NCI-H1417 (cell line): Measurements from ENCODE around the gene STARD3NL.
A peak's percentile ranks its signal among the peaks of the same experiment; 100 is the strongest.
"Not testable (repeated sequence)": the region's sequence is repeated elsewhere in the genome, so short reads cannot be mapped to it uniquely, and the experiment has no call there.

Experiments used
- DNase-seq, 3 experiments: peaks; one replicate each; lab custom pipeline; 2025; lab: John Stamatoyannopoulos, UW

Gene STARD3NL

DNA sequence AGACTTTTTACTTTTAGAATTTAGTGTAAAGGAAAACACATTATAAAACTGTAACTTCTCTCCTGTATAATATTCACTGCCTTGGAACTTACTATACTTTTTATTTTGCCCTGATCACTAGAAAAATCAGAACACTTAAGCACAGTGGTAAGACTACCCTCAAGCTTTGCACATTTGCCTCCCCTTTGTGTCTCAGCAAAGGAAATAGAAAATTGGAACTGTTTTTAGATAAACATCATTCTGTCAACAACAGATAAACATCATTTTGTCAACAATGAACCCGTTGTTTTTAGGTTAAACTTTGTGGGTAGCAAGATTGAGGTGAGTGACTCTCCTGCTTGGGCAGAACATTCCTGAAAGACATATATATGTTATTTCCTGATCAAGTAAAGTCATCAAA, 86.6 kb downstream of the STARD3NL start:
- DNase-seq, result not testable (repeated sequence)

DNA sequence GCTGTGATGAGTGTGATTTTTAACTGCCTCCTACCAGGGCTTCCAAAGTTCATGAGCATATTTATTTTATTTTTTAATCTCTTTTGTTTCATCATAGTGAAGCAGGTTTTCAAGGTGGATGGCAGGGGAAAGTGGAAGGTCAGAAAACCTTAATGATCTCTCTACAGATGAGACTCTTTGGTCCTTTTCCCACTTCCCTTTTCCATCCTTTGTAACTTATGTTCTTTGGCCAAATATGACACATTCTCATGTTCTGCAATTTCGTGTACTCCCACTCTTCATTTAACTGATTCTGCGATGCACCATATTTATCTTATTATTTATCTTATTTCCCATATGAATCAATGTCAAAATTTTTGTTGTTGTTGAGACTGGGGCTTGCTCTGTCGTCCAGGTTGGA, 87.9 kb downstream of the STARD3NL start:
- DNase-seq, result not testable (repeated sequence)

DNA sequence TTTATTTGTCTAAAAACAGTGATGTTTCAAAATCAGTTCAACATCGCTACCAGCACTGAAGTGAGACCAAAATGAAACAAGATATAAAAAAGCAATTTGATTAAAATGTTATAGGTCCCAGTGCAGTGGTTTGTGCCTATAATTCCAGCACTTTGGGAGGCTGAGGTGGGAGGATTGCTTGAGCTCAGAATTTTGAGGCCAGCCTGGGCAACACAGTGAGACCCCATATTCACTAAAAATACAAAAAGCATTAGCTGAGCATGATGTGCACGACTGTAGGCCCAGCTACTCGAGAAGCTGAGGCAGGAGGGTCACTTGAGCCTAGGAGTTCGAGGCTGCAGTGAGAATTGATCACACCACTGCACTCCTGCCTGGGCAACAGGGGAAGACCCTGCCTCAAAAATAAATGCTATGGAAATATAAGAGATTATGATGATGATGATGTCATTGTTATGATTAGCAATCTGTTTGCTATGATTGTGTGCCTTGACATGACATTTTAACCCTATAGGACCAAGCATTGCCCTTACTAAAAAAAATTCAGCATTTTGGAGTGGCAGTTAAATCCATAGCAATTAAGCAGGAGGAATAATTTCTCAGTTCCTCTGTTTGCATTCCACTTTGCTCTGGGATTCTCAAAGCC, 91.8 kb downstream of the STARD3NL start:
- not testable (repeated sequence) for DNase-seq

DNA sequence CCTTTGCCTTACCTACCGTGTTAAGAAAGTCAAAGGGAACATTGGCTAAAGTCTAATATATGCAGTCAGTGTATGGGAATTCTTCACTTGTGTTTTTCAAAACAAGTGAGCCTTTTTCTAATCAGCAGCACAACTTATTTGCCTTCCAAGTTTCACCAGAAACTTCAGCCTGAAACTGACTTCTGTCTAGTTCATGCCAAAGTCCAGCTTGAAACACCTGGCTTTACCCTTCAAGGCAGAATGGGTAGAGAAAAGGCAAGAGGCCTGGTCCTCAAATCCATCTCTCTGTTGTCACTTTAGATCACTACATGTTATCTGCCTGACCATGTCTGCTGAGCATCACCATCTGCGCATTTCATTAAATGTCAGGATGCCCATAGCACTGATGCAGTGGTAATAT, 92.4 kb downstream of the STARD3NL start:
- not testable (repeated sequence) for DNase-seq

DNA sequence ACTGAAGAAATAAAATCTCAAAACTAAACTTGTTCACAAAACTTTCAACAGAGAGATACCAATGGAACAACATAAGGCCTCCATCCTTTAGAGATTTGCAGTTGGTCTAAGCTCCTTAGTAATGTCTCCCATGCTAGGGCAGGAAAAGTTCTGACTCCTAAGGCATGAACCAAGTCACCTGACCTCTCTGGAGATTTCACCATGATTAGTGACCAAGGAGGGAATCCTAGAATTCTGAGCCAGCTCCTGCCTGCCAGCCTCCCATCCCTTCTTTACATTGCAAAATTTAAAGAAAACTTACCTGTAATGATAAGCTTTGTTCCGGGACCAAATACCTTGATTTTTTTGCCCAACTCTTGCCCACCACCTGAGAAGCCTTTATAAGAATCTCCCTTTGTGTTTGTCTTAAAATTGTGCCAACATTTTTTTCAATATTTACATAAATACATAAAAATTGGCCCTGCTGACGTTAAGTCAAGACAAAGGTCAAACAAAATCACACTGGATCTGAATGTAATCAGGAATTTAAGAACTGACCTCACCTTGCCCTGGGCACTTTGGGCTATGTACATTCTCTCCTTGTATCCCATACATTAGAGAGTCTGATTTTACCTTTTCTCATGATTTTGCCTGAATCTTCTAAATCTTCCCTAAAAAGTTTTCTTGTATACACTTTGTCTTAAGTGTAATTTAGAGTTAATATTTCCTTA, 95.4 kb downstream of the STARD3NL start, which contains the start of gene TARP:
Gene TARP, minus strand, starts transcription at position 351 of the 710 bp plus-strand sequence.
- DNase-seq, result no peak

DNA sequence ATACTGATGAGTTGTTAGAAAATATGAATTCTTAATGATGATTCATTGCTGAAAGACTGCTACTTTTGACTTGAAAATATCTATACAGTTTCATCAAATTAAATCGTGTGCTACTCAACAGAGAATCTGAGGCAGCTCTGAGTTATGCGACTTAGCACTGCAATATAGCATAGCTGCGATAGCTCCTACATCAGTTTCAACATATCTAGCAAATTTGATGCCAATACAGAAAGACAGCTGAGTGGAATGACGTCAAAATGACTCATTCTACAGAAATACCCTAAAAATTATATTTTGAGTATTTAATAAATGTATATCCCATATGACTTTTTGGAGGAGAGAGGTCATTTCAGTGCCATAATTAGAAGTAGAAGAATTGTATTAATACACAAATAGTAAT, 96.4 kb downstream of the STARD3NL start:
- no peak for DNase-seq

DNA sequence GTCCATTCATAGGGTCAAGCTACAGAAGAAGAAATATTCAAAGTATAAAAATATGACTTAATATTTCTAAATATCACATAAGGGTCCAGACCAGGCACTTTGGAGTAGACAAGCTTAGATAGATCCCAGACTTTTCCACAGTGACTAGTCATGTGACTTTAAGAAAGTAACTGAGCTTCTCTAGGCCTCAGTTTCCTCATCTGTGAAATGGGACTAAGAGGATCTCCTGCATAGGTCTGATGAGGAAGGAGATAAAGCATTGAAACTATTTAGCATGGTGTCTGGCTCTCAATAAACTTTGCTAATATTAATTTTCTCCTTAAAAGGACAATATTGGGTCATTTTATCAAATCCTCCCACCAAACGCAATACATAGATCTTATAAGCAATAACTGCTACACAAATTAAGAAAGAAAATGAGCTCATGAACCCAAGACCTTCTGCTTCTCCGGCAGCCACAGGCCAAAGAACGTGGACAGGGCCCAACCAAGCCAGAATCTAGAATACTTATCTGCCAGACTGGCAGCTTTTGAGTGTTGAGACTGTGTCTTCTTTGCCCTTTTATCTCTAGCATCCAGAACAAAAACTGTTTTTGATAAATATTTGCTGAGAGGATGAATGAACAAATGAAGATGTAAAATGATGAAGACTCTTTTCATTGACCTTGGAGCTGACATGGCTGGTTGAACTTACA, 97.0 kb downstream of the STARD3NL start:
- DNase-seq, result no peak

DNA sequence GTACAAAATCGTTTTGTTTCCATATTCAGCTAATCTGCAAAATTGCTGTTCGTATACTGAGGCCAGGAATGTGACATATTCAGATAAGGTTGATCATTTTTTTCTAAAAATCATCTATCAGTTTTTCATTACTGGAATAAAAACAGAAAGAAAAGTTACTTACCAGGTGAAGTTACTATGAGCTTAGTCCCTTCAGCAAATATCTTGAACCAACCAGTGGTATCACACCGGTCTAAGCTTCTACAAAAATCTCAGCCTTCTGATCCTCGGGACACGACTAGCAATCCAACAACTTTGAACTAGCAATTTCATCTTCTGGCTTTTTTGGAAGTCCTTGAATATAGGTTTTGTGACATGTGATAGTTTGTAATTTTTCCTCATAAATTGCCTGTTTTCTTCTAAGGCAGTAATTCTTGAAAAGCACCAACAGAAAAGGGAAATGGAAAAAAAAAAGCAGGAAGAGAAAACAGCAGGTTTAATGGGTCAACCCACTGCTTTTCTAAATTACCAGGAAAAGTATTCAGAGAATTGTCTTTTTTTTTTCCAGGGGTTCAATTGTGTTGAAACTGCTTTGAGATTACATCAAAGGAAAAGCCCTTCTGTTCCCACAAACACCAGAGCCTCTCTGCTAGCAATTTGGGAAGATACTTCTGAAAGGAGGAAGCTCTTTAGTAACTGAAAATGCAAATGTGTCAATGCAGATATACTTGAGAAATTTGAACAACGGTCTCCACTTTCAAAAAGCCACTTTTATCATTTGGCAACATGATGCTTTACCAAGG, 98.2 kb downstream of the STARD3NL start:
- peak in 1 of 3 experiments; percentile 12 for DNase-seq

DNA sequence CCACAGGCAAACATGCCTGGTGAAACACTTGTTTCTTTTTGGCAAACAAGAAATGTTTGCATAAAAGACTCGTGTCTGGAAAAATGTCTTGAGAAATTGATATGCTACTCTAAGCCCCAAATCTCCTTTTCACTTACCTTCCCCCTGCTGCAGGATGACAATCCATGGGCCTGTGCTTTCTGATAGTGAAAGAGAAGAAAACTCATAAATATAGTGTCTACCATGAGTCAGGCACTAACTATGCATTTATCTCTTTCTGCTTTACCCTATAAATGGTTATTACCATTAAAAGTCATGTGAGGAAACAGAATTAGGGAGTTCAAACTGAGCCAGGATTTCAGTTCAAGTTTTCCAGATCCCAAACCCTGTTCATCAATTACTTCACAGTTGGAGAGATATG, 102.0 kb downstream of the STARD3NL start:
- DNase-seq, result no peak
